ENCODE measurements around the gene PSMA8. TPM values are rescaled to one million over a fixed set of nuclear protein-coding genes. Genes with fewer than 3 reads are reported as not detected.
"Not testable (repeated sequence)": the region's sequence is repeated elsewhere in the genome, so short reads cannot be mapped to it uniquely, and the experiment has no call there.

Gene PSMA8
- not detected in 2 replicates for total RNA-seq

DNA sequence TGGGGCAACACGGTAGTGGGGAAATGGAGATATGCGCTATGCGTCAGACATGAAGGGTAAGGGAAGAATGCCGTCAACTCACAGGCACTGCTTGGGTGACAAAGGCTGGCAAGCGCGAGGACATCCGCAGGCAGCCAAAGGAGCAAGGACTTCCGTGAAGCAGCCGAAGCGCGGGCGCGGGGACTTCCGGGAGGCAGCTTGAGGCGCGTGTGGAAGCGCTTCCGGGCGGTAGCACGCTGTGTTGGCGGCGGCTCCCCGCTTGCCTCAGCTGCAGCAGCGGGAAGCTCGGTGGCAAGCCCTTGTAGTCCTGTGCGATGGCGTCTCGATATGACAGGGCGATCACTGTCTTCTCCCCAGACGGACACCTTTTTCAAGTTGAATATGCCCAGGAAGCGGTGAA is at the start of gene PSMA8:
Gene PSMA8, plus strand, starts transcription at position 218 of the 400 bp plus-strand sequence. Its CDS starts 97 bp downstream, at position 315.
- DNase-seq = peak; percentile 4

DNA sequence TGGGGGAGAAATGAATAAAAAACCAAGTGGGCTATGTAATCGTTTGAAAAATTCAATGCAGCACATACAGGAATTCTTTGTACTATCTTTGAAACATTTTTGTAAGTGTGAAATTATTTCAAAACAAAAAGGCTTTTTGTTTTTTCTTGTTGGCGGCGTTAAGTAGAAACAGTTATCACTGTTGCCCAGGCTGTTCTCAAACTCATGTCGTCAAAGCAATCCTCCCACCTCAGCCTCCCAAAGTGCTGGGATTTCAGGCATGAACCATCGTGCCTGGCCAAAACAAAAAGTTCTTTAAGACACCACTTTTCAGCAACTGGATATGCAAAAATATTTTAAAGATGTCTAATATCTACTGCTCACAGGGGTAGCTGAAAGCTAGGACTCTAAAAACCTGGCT is 48.6 kb upstream of the PSMA8 start:
- no peak for DNase-seq

DNA sequence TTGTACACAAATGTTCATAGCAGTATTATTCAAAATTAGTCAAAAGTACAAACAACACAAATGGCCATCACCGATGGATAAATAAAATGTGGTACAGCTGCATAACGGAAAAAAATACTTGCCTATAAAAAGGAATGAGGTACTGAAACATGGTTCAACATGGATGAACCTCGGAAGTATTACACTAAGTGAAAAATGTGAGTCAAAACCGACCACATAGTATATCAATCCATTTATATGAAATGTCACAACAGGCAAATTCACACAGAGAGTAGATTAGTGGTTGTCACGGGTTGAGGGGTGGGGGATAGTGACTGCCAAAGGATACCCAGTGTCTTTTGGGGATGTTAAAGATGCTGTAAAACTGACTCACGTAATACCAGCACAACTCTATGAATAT is 46.7 kb upstream of the PSMA8 start:
- DNase-seq = no peak

DNA sequence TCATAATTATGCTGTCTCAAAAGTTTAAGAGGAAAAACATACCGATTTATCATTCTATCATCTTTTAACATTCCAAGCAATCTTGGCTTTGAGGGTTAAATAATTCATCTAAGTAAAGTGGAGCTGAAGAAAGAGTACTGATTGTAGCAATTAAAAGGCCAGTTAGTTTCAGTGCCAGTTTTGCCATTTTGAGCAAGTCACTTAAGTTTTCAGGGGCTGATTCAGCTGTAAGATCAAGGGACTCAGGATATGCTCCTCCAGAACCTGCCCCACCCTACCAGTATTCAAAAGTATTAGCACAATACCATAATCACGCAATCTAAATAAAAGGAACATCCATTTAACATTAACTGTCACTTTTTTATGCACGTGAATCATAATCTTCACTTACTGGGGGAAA is 45.2 kb upstream of the PSMA8 start:
- DNase-seq = peak; percentile 26

DNA sequence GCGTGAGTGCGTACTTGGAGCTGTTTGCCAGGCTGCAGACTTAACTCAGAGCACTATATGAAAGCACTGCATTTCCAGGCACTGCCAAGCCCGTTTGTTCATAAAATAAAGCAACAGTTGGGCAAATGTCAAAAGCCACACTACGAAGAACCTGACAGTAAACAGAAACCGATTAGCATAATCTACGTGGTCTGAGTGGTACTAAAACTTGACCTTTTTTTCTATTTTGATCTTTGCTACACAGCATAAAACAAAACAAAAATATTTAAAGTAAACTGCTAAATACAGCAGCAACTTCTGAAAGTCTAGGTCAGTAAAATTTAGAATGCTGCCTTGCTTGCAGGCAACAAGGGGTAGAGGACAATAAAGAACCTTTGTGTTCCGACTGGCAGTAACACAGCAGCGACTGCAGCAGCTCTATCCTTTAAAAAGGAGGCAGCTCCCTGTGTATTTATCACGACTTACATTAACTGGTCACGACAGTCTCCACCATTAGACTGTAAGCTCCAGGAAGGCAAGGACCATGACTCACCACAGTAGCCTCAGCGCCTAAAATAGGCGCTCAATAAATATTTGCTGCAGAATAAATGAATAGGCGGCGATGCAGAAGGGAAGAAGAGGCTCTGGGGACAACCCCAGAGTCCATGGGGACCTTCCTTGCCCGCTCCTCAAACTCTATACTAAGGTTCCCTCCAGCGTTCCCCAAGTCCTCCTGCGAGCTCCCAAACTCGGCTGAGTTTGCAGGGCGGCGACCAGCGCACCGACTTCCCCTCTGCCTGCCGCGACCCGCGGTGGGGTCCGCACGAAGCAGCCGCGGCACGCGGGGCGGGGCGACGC is 44.2 kb upstream of the PSMA8 start:
- peak; percentile 56 for DNase-seq

DNA sequence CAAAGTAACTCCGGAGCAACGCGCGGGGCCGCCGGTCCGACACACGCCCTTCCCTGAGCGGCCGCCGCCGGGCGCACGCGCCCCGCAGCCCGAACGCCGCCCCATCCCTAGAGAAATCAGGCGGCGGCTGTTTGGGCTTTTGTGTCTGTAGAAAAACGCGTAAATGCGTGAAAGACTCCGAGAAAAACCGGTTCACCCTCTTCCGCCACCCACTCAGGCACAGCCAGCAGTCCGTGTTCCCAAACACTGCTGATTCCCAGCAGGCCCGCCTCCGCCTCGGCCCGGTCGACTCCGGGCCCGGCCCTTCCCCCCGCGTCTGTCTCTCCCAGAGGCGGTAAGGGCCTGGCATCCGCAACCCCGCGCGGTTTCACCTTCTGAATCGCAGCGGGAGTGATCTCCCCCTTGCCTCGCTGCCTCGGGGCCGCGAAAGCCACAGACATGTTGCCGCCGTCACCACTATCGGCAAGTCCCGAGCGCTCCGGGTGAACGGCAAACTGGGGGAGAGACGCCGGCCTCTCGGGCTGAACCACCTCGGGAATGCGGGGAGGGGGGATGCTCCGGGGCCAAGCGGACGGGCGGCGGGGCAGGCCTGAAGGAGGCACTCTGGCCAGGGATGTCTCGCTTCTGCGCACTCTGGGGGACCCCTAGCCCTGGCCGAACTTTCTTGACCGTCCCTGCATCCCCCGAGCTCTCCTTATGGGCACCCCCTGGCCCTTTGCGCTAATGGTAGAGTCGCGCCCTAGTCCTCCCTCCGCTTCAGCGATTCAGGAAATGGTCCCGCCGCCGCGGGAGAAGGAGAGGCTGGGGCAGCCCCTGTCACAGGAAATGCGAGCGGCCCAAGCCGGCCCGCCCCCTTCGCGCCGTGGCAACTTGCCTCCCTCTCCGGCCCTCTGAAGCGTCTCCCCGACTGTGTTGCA is 43.3 kb upstream of the PSMA8 start, which contains the start of gene SS18:
Gene SS18, minus strand, starts transcription at position 484 of the 917 bp plus-strand sequence. Its CDS starts 44 bp downstream, at position 440.
- peak; percentile 93 for DNase-seq

DNA sequence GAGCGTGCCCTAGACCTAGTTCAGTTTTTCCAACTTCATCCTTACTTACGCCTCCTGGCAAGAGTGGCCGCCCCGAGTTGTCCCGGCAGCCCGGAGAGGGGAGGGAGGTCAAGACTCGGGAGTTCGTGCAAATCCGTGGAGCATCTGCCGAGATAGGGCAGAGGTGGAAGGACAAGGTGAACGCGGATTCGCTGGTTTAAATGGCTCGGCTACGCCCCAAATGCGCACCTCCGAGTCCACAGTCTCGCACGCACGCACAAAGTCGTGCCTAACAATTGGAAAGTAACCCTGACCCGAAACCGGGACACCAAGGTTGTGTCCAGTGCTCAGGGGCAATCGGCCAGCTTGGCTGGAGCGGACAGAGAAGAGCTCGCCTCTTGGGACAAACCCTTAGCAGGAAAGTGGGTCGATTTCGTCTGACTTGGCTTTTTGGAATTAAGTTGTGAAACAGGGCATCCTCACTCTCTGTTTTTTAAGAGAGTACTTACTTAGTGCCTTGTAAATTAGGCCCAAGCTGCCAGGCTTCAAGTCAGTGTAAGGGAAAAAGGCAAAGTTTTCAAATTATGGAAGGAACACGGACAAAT is 42.5 kb upstream of the PSMA8 start:
- no peak for DNase-seq

DNA sequence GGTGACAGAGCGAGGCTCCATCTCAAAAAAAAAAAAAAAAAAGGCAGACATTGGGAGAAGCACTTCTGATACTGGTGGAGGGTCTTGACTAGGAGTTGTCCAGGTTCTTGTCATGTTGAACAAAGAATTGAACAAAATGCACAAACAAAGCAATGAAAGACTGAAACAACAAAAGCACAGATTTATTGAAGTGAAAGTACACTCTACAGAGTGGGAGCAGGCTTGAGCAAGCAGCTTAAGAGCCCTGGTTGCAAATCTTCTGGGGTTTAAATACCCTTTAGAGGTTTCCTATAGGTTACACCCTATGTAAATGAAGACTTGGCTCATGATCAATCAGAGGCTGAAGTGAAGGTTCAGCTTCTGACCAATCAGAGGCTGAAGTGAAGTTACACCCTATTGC is 36.8 kb upstream of the PSMA8 start:
- no peak for DNase-seq

DNA sequence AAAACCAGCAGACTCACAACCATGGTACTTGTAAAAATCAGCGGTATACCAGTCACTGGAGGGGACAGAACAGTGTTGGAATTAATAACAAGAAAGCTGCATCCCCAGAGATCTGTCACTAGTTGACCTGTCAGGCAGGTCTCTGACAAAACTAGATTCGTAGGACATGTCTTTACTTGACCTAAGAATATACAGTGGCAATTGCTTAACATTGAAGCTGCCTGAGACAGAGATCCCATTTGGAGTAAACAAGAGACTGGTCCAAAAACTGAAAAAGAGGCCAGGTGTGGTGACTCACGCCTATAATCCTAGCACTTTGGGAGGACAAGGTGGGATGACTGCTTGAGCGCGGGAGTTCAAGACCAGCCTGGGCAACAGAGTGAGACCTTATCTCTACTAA is 36.1 kb upstream of the PSMA8 start:
- no peak for DNase-seq

DNA sequence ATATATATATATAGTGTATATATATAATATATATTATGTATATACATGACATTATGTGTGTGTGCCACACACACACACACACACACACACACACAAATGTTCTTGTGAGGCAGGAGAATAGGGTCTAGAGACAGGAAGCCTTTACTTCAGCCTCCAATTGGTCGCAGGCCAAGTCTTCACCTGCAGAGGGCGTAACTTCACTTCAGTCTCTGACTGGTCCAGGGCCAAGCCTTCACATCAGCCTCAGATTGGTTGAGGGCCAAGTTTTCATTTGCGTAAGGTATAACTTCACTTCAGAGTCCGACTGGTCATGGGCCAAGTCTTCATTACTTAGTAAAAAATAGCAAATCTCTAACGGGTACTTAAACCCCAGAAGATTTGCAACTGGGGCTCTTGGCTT is 30.1 kb upstream of the PSMA8 start:
- DNase-seq = peak; percentile 4

DNA sequence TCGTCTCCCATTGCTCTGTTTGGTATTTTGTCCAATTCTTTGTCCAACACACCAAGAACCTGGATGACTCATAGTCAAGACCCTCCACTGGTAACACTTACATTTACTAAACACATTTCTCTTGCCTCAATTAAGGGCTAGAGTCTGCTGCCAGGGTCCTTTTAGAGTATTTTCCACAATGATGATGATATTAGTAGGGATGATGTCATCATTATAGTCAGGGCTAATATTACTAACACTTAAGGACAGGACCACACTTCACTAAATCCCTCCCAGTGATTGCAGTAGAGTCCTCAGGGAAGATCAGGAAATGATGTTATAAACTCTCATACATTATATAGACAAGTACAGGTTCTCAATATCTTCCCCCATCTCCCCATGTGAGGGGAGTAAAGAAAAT is 29.6 kb upstream of the PSMA8 start:
- DNase-seq = no peak

DNA sequence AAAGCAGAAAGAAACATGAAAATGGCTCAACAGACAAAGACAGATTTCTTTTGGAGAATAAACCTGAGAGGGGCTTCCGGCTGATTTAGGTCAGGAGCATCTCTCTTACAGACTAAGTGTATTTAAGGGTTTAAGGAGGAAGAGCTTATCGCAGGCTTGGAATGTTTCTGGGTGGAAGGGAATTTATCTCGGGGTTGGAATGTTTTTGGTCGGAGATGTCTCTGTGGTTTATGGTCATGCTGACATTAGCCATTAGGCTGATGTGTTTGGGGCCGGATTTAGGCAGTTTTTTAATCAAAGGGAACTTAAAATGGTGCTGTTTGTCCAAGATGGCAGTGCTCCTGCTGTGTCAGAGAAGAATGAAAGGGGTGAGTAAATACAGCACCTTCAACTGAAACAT is 14.4 kb upstream of the PSMA8 start:
- no peak for DNase-seq

DNA sequence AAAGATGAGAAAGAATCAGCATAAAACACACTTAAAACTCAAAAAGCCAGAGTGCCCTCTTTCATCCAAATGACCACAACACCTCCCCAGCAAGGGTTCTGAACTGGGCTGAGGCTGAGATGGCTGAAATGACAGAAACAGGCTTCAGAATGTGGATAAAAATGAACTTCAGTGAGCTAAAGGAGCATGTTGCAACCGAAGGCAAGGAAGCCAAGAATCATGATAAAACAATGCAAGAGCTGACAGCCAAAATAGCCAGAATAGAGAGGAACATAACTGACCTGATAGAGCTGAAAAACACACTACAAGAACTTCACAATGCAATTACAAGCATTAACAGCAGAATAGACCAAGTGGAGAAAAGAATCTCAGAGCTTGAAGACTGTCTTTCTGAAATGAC is 12.2 kb upstream of the PSMA8 start:
- no peak for DNase-seq

DNA sequence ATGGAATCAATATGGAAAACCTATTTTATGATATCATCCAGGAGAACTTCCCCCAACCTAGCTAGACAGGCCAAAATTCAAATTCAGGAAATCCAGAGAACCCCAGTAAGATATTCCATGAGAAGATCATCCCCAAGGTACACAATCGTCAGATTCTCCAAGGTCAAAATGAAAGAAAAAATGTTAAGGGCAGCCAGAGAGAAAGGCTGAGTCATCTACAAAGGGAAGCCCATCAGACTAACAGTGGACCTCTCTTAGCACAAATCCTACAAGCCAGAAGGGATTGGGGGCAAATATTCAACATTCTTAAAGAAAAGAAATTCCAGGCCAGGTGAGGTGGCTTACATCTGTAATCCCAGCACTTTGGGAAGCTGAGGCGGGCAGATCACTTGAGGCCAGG is 11.7 kb upstream of the PSMA8 start:
- DNase-seq = not testable (repeated sequence)

DNA sequence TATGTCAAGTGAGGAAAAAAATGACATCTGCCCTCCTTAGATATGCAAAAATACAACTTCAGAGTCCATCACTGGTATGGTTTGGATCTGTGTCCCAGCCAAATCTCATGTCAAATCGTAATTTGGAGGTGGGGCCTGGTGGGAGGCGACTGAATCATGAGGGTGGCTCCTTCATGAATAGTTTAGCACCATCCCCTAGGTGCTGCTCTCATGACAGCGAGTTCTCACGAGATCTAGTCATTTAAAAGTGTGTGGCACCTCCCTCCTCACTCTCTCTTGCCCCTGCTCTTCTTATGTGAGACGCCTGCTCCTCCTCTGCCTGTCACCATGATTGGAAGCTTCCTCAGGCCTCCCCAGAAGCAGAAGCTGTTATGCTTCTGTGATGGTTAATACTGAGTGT is 5.9 kb upstream of the PSMA8 start:
- no peak for DNase-seq

DNA sequence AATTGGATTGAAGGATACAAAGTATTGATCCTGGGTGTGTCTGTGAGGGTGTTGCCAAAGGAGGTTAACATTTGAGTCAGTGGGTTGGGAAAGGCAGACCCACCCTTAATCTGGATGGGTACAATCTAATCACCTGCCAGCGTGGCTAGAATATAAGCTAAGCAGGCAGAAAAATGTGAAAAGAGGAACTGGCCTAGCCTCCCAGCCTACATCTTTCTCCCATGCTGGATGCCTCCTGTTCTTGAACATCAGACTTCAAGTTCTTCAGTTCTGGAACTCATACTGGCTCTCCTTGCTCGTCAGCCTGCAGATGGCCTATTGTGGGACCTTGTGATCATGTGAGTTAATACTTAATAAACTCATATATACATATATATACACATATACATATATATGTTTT is 5.5 kb upstream of the PSMA8 start:
- not testable (repeated sequence) for DNase-seq

DNA sequence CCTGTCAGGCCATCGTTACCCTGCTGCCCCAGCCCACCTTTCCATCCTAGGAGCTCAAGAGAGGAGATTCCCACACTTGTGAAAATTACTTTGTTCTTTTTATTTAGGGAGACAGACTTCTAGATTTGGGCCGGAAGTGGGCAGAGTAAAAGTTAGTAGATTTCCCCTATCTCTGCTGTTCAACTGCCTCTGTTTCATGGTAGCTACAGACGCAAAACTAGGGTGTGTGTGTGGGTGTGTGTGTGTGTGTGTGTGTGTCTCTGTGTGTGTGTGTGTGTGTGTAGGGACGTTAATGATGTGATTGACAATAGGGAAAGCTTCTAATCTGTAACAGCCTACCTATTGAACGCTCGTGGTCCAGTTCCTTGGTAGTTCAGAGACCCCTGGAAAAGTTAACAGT is 438 bp downstream of the PSMA8 start:
- no peak for DNase-seq

DNA sequence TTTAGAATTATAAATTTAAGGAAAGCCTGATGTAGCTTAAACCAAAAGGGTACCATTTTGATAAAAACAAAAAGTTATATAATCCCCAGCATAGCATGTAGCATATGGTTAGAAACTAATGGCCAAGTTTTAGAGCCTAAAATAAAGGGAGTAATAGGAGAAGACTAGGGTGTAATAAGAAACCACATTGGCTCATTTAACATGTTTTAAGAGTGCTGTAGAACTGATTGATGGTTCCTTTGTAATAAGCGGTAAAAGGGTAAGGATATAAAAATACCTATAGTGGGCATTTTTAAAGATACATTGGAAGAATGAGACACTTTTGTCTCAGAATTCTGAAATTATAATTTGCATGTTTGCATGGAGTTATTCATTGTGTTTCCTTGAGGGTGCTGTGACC is 1.9 kb downstream of the PSMA8 start:
- DNase-seq = no peak

DNA sequence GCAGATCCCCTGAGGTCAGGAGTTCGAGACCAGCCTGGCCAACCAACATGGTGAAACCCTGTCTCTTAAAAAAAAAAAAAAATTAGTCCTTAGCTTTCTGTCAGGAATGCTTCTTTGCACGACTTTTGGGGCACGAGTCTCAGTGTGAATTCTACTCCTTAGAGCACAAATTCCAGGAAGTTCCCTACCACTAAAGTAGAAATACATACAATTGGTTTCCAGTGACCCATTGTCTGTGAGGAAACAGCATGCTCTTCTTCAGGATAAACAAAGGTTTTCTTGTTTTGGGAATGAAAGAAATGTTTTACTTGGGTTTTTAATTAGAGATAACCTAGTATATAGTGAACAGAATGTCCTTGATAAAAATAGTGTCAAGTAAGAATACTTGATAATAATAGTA is 23.7 kb downstream of the PSMA8 start:
- no peak for DNase-seq

DNA sequence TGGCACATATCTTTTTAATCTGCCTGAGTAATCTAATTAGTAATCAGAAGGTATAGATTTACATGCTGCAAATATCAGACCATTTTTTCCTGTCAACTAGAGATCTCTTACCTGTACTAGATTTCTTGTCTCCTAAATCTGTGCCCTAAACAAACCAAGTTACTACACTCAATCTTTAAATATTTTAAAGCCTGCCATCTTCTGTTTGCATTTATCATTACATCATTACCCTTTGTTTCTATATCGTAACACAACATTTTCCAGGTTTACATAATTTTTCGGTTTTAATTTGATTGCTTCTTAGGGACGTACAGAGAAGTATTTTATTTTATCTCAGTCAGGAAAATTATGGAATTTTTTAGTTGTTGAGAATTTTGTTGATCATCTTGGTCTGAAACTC is 25.7 kb downstream of the PSMA8 start:
- peak; percentile 7 for DNase-seq

DNA sequence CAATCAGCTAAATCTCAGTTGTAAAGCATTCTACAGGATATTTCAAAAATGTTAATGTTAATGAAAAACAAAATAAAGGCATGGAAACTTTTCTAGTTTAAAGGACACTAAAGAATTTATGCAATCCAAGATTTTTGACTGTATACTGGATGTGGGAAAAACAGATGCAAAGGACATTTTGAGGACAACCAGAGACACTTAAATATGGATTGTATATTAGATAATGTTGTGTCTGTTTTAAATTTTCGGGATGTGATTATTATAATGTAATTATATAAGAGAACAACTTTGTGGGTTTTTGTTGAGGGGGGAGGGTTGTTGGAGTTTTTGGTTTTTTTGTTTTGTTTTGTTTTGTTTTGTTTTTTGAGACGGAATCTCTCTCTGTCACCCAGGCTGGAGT is 30.9 kb downstream of the PSMA8 start:
- no peak for DNase-seq

DNA sequence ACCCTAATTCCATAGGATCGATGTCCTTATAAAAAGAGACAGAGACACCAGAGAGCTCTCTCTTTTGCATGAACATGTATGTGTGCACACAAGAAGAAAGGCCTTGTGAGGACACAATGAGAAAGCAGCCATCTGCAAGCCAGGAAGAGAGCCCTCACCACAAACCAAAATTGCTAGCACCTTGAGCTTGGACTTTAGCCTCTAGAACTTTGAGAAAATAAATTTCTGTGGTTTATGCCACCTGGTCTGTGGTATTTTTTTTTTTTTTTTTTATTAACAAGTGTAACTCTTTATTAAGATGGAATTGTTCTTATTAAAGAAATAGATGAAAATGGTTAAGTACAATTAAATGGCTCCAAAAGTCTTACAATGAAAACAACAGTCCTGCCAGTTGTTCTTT is 33.9 kb downstream of the PSMA8 start:
- DNase-seq = not testable (repeated sequence)

DNA sequence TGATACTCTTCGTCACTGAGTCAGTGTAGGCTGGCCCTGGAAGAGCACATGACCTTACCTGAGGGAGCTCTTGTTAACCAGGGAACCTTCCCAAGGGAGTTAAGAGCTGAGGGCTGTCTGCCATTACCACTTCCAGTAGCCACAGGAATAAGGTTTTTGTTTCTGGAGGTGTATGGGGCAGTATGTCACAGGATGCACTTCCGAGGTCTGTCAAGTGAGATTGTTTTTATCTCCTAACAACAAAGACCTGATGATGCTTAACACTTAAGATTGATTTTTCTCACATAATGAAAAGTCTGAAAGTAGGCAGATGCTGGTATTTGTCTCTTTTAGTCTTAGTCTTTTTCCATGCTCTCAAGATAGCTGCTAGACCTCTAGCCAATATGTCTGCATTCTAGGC is 41.8 kb downstream of the PSMA8 start:
- DNase-seq = no peak
